Caco-2 (cell line): ENCODE data around the gene WDR49. TPM values are rescaled to one million over a fixed set of nuclear protein-coding genes. Genes with fewer than 3 reads are reported as not detected.

ENCODE experiments used
- BruUV-seq: library from RNA; stranded (reverse); fragments of 400-500 nt; replicated peaks from 2 replicates; lab custom pipeline; 2021; lab: Mats Ljungman, UMichigan
- CTCF ChIA-PET: fragments of 300-600 bp; sonication (Branson Sonifier 250); formaldehyde crosslinking; loops from one replicate; lab custom pipeline; 2022; ENCODE audit warnings: antibody characterized with exemption; lab: Charles Lee
- POLR2A ChIA-PET: fragments of 300-600 bp; sonication (Branson Sonifier 250); formaldehyde crosslinking; loops from one replicate; lab custom pipeline; 2022; ENCODE audit warnings: antibody characterized with exemption; lab: Charles Lee
- DNase-seq, 2 experiments: peaks; one replicate each; pipeline versions ENCODE4 v3.0.0 to v3.0.0-alpha.2; 2020 to 2022
- H3K27me3 ChIP-seq: replicated peaks from 2 replicates; pipeline ENCODE4 v1.6.0; 2011; ENCODE audit warnings: low read length; ENCODE audit not compliant: control insufficient read depth, insufficient read depth
- H3K36me3 ChIP-seq: 2 replicates; pipeline ENCODE4 v1.5.1; 2011; ENCODE audit warnings: low read length; ENCODE audit not compliant: control insufficient read depth, insufficient read depth
- H3K4me1 ChIP-seq: fragments of 250-450 bp; sonication (Bioruptor Pico); 2 replicates; pipeline ENCODE4 v1.5.1; 2020; ENCODE audit warnings: mild to moderate bottlenecking
- H3K4me3 ChIP-seq: 2 replicates; pipeline ENCODE4 v1.5.1; 2011; ENCODE audit warnings: low read depth, mild to moderate bottlenecking, control low read depth, low read length
- H3K9me3 ChIP-seq: fragments of 250-450 bp; sonication (Bioruptor Pico); 2 replicates; pipeline ENCODE4 v1.5.1; 2020; ENCODE audit warnings: mild to moderate bottlenecking, moderate library complexity
- H3K27ac Mint-ChIP-seq: one replicate; pipeline ENCODE4 v1.8.0; 2022; ENCODE audit warnings: mixed read lengths; ENCODE audit not compliant: unreplicated experiment
- H3K27me3 Mint-ChIP-seq: one replicate; pipeline ENCODE4 v1.8.0; 2022; ENCODE audit warnings: mixed read lengths; ENCODE audit not compliant: insufficient read depth, unreplicated experiment
- H3K36me3 Mint-ChIP-seq: one replicate; pipeline ENCODE4 v1.8.0; 2022; ENCODE audit warnings: mild to moderate bottlenecking, mixed read lengths; ENCODE audit not compliant: insufficient read depth, unreplicated experiment
- H3K4me1 Mint-ChIP-seq: one replicate; pipeline ENCODE4 v1.8.0; 2022; ENCODE audit warnings: low read depth, mixed read lengths; ENCODE audit not compliant: unreplicated experiment
- H3K4me3 Mint-ChIP-seq: one replicate; pipeline ENCODE4 v1.8.0; 2022; ENCODE audit warnings: mild to moderate bottlenecking, moderate library complexity, mixed read lengths; ENCODE audit not compliant: unreplicated experiment
- H3K9me3 Mint-ChIP-seq: one replicate; pipeline ENCODE4 v1.8.0; 2022; ENCODE audit warnings: mixed read lengths; ENCODE audit not compliant: unreplicated experiment
- intact Hi-C: fragments of 100-400 bp; cut with micrococcal nuclease; formaldehyde crosslinking; loops from one replicate; pipeline ENCODE4 v1.10.0; 2022; ENCODE audit not compliant: unreplicated experiment
- total RNA-seq: library from RNA; stranded (reverse); gene quantifications from 2 replicates; pipeline ENCODE4 v1.2.3, GENCODE V29; 2022
- TF ChIP-seq, protein P1 (sequence below), 2 experiments: fragments of 200-600 bp in 1 of 2; IDR thresholded peaks; 1 replicate in 1 of 2; 2 replicates in 1 of 2; pipeline versions ENCODE4 v1.5.1 to v1.8.0; 2011 to 2022; ENCODE audit warnings: antibody characterized with exemption in 1 of 2, control low read depth in 1 of 2, inconsistent platforms in 1 of 2, low read depth in 1 of 2, low read length in 1 of 2, mild to moderate bottlenecking in 1 of 2, moderate library complexity in 1 of 2; ENCODE audit not compliant: insufficient read depth in 1 of 2, severe bottlenecking in 1 of 2, unreplicated experiment in 1 of 2

The WDR49 gene
- total RNA-seq, 1 experiment from 2014 or later, result 0.32 TPM

DNA sequence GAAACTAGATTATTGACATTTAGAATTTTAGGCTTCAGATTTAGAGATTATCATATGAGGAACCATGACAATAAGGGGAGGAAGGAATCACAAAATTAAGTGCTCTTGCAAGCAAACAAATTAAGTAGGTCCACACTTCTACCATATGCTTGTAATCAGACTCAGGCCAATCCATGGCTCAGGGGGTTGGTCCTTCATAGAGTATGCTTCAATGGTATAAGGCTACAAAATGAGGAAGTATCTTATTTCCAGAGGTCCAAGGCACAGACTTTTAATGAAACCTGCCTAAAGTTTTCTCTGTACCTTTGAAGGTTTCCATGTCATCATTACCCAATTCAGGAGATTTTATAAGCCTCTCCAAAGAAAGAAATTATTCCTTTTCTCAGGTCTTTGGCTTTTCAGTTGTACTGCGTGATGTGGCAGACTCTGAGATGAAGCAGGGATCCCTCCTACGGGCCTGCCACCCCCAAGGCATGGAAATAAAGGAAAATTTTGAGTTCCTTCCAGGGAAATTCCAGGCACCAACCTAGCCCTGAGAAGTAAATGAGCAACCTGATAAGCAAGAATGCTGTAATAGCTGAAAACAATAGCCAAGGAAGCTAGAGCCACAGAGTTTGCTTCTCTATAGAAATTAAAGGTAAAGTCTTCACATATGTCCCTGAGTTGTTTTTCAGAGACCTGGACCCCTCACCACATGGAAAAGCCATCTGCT is 216.2 kb downstream of the WDR49 start:
- no peaks in the 10 kb centered on the region for H3K36me3 ChIP-seq
- no peak overlapping the region for H3K4me3 ChIP-seq
- no TSS peak for BruUV-seq
- H3K27me3 ChIP-seq, result no peaks in the 10 kb centered on the region
- ChIA-PET CTCF (no interaction called here), POLR2A (no interaction called here)
- Mint-ChIP-seq H3K36me3 (no peaks in the 10 kb centered on the region), H3K27ac (no peak overlapping the region), H3K27me3 (peaks cover 2% of the 10 kb centered on the region), H3K4me1 (no peaks in the 10 kb centered on the region), H3K9me3 (no peaks in the 10 kb centered on the region), H3K4me3 (no peak overlapping the region)
- TF ChIP-seq, protein P1, sequence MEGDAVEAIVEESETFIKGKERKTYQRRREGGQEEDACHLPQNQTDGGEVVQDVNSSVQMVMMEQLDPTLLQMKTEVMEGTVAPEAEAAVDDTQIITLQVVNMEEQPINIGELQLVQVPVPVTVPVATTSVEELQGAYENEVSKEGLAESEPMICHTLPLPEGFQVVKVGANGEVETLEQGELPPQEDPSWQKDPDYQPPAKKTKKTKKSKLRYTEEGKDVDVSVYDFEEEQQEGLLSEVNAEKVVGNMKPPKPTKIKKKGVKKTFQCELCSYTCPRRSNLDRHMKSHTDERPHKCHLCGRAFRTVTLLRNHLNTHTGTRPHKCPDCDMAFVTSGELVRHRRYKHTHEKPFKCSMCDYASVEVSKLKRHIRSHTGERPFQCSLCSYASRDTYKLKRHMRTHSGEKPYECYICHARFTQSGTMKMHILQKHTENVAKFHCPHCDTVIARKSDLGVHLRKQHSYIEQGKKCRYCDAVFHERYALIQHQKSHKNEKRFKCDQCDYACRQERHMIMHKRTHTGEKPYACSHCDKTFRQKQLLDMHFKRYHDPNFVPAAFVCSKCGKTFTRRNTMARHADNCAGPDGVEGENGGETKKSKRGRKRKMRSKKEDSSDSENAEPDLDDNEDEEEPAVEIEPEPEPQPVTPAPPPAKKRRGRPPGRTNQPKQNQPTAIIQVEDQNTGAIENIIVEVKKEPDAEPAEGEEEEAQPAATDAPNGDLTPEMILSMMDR (IDR thresholded peaks at IDR 0.05; ENCODE audit: insufficient read depth in 1 of 2, low read depth in 1 of 2, low read length in 1 of 2, severe bottlenecking in 1 of 2, unreplicated experiment in 1 of 2), result no peak
- H3K9me3 ChIP-seq, result no peaks in the 10 kb centered on the region
- no peak for DNase-seq
- no peaks in the 10 kb centered on the region for H3K4me1 ChIP-seq
- intact Hi-C loops, result no loop called here

Other genes starting within 250 kb of the WDR49 start
- not detected in 2 replicates for gene SERPINI2, start 179.9 kb downstream of the WDR49 start, total RNA-seq
- 65.7 and 65.8 TPM in 2 replicates for gene PDCD10, start 81.0 kb upstream of the WDR49 start, total RNA-seq
- gene SERPINI1, start 81.8 kb upstream of the WDR49 start, total RNA-seq, result 3.7 and 4.4 TPM in 2 replicates